Glutamatergic neuron (in vitro differentiated cells): Measurements from ENCODE around the gene PDE7B. TPM values are rescaled to one million over a fixed set of nuclear protein-coding genes. Genes with fewer than 3 reads are reported as not detected.

Experiments used
- DNase-seq: peaks from one replicate; pipeline ENCODE4 v3.0.0; 2022
- H3K27ac Mint-ChIP-seq: one replicate; pipeline ENCODE4 v1.8.0; 2020; ENCODE audit warnings: mild to moderate bottlenecking, mixed read lengths, inconsistent platforms; ENCODE audit not compliant: unreplicated experiment
- H3K27me3 Mint-ChIP-seq: one replicate; pipeline ENCODE4 v1.8.0; 2020; ENCODE audit warnings: mild to moderate bottlenecking, moderate library complexity, mixed read lengths, inconsistent platforms; ENCODE audit not compliant: unreplicated experiment
- H3K36me3 Mint-ChIP-seq: one replicate; pipeline ENCODE4 v1.8.0; 2020; ENCODE audit warnings: mild to moderate bottlenecking, mixed read lengths, inconsistent platforms; ENCODE audit not compliant: unreplicated experiment
- H3K4me1 Mint-ChIP-seq: one replicate; pipeline ENCODE4 v1.8.0; 2020; ENCODE audit warnings: mild to moderate bottlenecking, low read depth, mixed read lengths, inconsistent platforms; ENCODE audit not compliant: unreplicated experiment
- H3K4me3 Mint-ChIP-seq: one replicate; pipeline ENCODE4 v1.8.0; 2020; ENCODE audit warnings: mild to moderate bottlenecking, mixed read lengths, inconsistent platforms; ENCODE audit not compliant: unreplicated experiment
- H3K9me3 Mint-ChIP-seq: one replicate; pipeline ENCODE4 v1.8.0; 2020; ENCODE audit warnings: mild to moderate bottlenecking, moderate library complexity, mixed read lengths, inconsistent platforms; ENCODE audit not compliant: unreplicated experiment
- long read RNA-seq: library from polyadenylated mRNA; unstranded; transcript quantifications from one replicate; pipeline ENCODE4 v2.0.0, GENCODE V29; 2020; ENCODE audit not compliant: unreplicated experiment
- total RNA-seq: library from RNA; stranded (reverse); fragmentation: NEBNext Ultra II Directional; extraction: Animal tissue kit (Norgen Biotek cat#: 25700); gene quantifications from one replicate; pipeline ENCODE4 v1.2.1, GENCODE V29; 2021; ENCODE audit not compliant: unreplicated experiment
- TF ChIP-seq, protein P1 (sequence below): fragments of 200-600 bp; sonication (generic); IDR thresholded peaks from one replicate; pipeline ENCODE4 v1.5.0; 2021; ENCODE audit not compliant: partially characterized antibody, unreplicated experiment

Gene PDE7B
- total RNA-seq: not detected
- long read RNA-seq, partial matches to known transcripts: 0 of 1 reads
- long read RNA-seq, other reads (novel, unspliced or antisense): 1 of 1 reads

DNA sequence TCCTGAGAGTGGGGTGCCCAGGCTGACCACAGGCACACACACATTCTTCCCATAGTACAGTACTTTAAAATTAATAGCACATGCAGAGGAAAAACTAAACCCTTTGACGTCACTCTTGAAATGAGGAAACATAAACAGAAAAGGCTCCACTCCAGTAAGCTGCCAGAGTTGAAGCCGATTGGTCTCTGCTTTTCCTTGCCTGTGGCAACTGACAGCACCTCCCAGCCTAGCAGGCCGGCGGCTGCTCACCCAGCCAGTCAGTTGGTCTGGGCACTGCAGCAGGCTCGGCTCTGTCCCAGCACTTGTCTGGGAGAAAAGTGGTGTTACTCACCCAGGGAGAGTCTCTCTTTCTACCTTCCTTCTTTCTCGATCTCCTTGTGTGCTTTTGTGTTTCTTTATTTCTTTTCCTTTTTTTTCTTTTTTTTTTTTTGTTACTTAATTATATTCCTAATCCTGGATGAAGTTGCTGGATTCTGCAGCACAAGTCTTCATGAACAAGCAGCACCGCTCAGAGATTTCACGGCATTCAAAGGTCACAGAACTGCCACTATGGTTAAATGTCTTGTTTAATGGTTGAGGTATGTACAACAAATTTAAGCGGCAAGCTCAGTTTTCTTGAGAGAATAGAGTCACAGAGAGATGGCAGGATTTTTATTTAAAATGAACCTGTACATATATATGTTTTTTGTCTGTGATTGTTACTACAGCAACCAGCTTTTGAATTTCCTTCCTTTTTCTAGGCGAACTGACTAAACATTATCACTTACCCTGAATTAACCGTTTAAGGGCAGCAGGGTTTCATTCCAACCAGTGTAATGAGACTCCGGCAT, at the start of gene PDE7B:
Gene PDE7B, plus strand, starts transcription at position 260 of the 830 bp plus-strand sequence.
- DNase-seq: peak; percentile 46
- Mint-ChIP-seq H3K36me3 (no peaks in the 10 kb centered on the region), H3K4me1 (peaks cover 2% of the 10 kb centered on the region), H3K27me3 (no peaks in the 10 kb centered on the region), H3K9me3 (no peaks in the 10 kb centered on the region), H3K27ac (no peak within 1 kb of the TSS), H3K4me3 (no peak within 1 kb of the TSS)
- TF ChIP-seq, protein P1, sequence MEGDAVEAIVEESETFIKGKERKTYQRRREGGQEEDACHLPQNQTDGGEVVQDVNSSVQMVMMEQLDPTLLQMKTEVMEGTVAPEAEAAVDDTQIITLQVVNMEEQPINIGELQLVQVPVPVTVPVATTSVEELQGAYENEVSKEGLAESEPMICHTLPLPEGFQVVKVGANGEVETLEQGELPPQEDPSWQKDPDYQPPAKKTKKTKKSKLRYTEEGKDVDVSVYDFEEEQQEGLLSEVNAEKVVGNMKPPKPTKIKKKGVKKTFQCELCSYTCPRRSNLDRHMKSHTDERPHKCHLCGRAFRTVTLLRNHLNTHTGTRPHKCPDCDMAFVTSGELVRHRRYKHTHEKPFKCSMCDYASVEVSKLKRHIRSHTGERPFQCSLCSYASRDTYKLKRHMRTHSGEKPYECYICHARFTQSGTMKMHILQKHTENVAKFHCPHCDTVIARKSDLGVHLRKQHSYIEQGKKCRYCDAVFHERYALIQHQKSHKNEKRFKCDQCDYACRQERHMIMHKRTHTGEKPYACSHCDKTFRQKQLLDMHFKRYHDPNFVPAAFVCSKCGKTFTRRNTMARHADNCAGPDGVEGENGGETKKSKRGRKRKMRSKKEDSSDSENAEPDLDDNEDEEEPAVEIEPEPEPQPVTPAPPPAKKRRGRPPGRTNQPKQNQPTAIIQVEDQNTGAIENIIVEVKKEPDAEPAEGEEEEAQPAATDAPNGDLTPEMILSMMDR: no peak

DNA sequence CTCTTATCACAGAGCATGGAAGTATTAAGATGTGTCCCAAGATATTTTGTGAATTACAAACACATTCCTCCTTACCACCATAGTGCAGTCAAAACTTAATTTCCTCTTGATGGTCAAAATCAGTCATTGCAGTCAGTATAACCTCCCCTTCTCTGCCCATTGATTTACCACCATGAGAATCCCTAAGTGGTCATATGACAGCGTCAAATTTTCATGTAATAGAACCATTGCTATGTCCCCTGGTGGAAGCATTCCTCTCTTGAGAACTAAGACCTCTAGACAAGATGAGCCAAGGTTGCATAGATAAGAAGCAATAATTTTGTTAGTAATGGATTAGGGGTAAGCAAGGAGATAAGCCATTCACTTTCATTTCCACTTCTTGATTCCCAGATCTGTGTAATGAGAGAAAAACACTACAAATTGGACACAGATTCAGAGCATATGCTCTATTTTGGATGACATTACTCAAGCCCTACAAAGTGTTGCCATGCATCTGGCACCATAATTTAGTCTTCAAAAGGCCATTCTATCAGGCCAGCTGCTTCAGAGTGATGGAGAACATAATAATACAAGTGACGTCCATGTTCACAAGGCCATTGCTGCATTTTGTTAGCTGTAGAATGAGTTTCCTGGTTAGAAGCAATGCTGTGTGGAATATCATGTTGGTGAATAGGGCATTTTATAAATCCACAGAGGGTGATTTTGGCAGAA, 49.6 kb upstream of the PDE7B start:
- TF ChIP-seq, protein P1: no peak
- H3K4me3 Mint-ChIP-seq: no peak overlapping the region
- peak overlapping the region; percentile 3 for H3K27ac Mint-ChIP-seq
- no peak for DNase-seq
- H3K4me1 Mint-ChIP-seq: peaks cover 4% of the 10 kb centered on the region
- H3K36me3 Mint-ChIP-seq: no peaks in the 10 kb centered on the region
- peaks cover 3% of the 10 kb centered on the region for H3K9me3 Mint-ChIP-seq
- no peaks in the 10 kb centered on the region for H3K27me3 Mint-ChIP-seq

DNA sequence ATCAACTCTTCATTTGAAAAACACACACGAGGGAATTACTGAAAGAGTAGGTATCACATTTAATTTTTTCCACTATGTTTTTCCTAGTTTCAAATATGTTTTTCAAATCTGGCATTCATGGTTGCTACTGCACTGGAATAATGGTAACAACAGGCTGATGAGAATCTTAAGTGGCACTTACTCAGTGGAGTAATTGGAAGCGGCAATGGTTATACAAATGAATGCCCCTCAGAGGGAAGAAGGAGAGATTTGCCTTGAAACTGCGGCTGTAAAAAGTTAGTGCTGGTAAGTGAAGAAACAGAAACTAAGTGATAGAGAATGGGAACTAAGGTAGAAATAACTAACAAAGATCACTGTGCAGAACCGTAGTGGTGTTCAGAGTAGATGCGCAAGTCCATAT, 41.0 kb upstream of the PDE7B start:
- H3K27me3 Mint-ChIP-seq: no peaks in the 10 kb centered on the region
- H3K4me1 Mint-ChIP-seq: peaks cover 4% of the 10 kb centered on the region
- H3K9me3 Mint-ChIP-seq: no peaks in the 10 kb centered on the region
- TF ChIP-seq, protein P1: no peak
- H3K36me3 Mint-ChIP-seq: no peaks in the 10 kb centered on the region
- H3K4me3 Mint-ChIP-seq: no peak overlapping the region
- no peak for DNase-seq
- H3K27ac Mint-ChIP-seq: no peak overlapping the region

DNA sequence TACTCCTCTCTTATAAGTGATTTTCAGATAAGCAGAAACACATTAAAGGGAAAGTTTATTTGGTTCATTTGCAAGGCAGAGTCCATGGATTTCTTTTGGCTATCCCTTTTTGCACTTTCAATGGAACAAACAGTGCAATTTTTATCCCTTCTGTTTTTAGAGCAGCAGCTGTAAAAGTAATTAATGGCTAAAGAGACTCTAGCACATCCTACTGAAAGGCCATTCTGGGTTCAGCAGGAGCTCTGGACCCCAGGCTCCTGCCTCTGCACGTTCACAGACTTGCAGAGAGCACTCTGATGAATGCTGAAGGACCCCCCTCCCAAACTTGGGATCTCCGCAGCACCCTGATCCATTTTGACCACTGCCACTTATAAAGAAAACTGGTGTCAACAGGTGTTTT, 40.3 kb upstream of the PDE7B start:
- DNase-seq: no peak
- Mint-ChIP-seq H3K4me1 (peaks cover 4% of the 10 kb centered on the region), H3K27ac (no peak overlapping the region), H3K9me3 (no peaks in the 10 kb centered on the region), H3K27me3 (no peaks in the 10 kb centered on the region), H3K36me3 (no peaks in the 10 kb centered on the region), H3K4me3 (no peak overlapping the region)
- TF ChIP-seq, protein P1: no peak
